DMS53 treated with DMSO at 0.1 percent for 48 hours (cell line): Measurements from ENCODE around the gene ATP1A3.
"Not testable (repeated sequence)": the region's sequence is repeated elsewhere in the genome, so short reads cannot be mapped to it uniquely, and the experiment has no call there.

ENCODE experiments used
- DNase-seq: peaks from one replicate; lab custom pipeline; 2025; ENCODE audit not compliant: unreplicated experiment; lab: John Stamatoyannopoulos, UW

The ATP1A3 gene

GRCh38 chr19:42012747-42013146 lies 18.7 kb upstream of the ATP1A3 start:
- DNase-seq: not testable (repeated sequence)

GRCh38 chr19:42010245-42011126 lies 16.5 kb upstream of the ATP1A3 start:
- no peak for DNase-seq

GRCh38 chr19:42006569-42006968 lies 12.5 kb upstream of the ATP1A3 start:
- DNase-seq: no peak

GRCh38 chr19:42005504-42005903 lies 11.5 kb upstream of the ATP1A3 start:
- no peak for DNase-seq

- DNase-seq: no peak
Measured at GRCh38 chr19:42003506-42004294, 9.7 kb upstream of the ATP1A3 start.

- DNase-seq: no peak
Measured at GRCh38 chr19:41999878-42000208, 5.8 kb upstream of the ATP1A3 start.

GRCh38 chr19:41999071-41999877 lies 5.2 kb upstream of the ATP1A3 start:
- no peak for DNase-seq

- peak; percentile 62 for DNase-seq
Measured at GRCh38 chr19:41998246-41999020, 4.4 kb upstream of the ATP1A3 start.

GRCh38 chr19:41997851-41998229 lies 3.8 kb upstream of the ATP1A3 start:
- peak; percentile 41 for DNase-seq

- DNase-seq: no peak
Measured at GRCh38 chr19:41997121-41997850, 3.3 kb upstream of the ATP1A3 start.

- peak; percentile 19 for DNase-seq
Measured at GRCh38 chr19:41995959-41996797, 2.1 kb upstream of the ATP1A3 start.

- no peak for DNase-seq
Measured at GRCh38 chr19:41994994-41995958, 1.2 kb upstream of the ATP1A3 start.

GRCh38 chr19:41994521-41994971 lies 516 bp upstream of the ATP1A3 start:
- no peak for DNase-seq

- not testable (repeated sequence) for DNase-seq
Measured at GRCh38 chr19:41991925-41992569, 2.0 kb downstream of the ATP1A3 start.

- no peak for DNase-seq
Measured at GRCh38 chr19:41991025-41991424, 3.0 kb downstream of the ATP1A3 start.

GRCh38 chr19:41990615-41991014 lies 3.4 kb downstream of the ATP1A3 start:
- no peak for DNase-seq

GRCh38 chr19:41990028-41990427 lies 4.0 kb downstream of the ATP1A3 start:
- no peak for DNase-seq
